ENCODE measurements around the gene NEB.

The NEB gene

DNA sequence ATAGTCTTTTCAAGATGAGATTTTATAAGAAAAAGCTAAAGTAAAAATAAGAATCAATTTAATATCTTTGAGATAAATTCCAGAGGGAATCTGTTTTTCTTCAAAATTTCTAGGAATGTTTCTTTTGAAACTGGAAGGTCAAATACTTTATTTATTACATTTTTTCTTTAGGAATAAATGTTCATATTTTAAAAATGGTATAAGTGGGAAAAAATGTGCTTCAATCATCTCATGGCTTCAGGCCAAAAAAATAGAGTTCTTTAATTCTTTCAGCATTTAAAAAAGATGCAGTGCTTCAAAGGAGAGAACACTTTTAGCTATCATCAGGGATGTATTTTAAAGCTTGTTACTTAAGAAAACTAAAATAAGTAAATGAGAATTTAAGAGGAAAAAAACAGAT, 110.6 kb downstream of the NEB start:
- Histone ChIP-seq H3K4me1 (peaks cover 4% of the 10 kb centered on the region), H3K4me2 (ENCODE audit: low read length) (no peak overlapping the region), H3K36me3 (ENCODE audit: control insufficient read depth, insufficient read depth, low read length) (no peaks in the 10 kb centered on the region), H2AFZ (no peak overlapping the region), H3K79me2 (no peaks in the 10 kb centered on the region), H3K4me3 (ENCODE audit: low read depth, low read length) (no peak overlapping the region), H3K9ac (no peak overlapping the region), H3K27me3 (ENCODE audit: control insufficient read depth, insufficient read depth, low read length) (no peaks in the 10 kb centered on the region), H3K9me3 (ENCODE audit: control insufficient read depth, low read length) (no peaks in the 10 kb centered on the region), H3K27ac (no peak overlapping the region)
- TF ChIP-seq, protein P1, sequence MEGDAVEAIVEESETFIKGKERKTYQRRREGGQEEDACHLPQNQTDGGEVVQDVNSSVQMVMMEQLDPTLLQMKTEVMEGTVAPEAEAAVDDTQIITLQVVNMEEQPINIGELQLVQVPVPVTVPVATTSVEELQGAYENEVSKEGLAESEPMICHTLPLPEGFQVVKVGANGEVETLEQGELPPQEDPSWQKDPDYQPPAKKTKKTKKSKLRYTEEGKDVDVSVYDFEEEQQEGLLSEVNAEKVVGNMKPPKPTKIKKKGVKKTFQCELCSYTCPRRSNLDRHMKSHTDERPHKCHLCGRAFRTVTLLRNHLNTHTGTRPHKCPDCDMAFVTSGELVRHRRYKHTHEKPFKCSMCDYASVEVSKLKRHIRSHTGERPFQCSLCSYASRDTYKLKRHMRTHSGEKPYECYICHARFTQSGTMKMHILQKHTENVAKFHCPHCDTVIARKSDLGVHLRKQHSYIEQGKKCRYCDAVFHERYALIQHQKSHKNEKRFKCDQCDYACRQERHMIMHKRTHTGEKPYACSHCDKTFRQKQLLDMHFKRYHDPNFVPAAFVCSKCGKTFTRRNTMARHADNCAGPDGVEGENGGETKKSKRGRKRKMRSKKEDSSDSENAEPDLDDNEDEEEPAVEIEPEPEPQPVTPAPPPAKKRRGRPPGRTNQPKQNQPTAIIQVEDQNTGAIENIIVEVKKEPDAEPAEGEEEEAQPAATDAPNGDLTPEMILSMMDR (IDR thresholded peaks at IDR 0.05): no peak

- Histone ChIP-seq H3K27ac (no peak overlapping the region), H3K79me2 (no peaks in the 10 kb centered on the region)
- TF ChIP-seq, protein P1 (IDR thresholded peaks at IDR 0.05): no peak
These were observed 113.5 kb downstream of the NEB start for GRCh38 chr2:151620761-151621160.

GRCh38 chr2:151619337-151619989, 114.8 kb downstream of the NEB start:
- TF ChIP-seq, protein P1 (IDR thresholded peaks at IDR 0.05): no peak
- Histone ChIP-seq H3K9ac (no peak overlapping the region), H3K36me3 (ENCODE audit: control insufficient read depth, insufficient read depth, low read length) (no peaks in the 10 kb centered on the region), H3K9me3 (ENCODE audit: control insufficient read depth, low read length) (no peaks in the 10 kb centered on the region), H3K4me1 (peaks cover 4% of the 10 kb centered on the region), H3K27me3 (ENCODE audit: control insufficient read depth, insufficient read depth, low read length) (no peaks in the 10 kb centered on the region), H2AFZ (peak overlapping the region; percentile 9), H3K79me2 (no peaks in the 10 kb centered on the region), H3K4me2 (ENCODE audit: low read length) (no peak overlapping the region), H3K27ac (no peak overlapping the region), H3K4me3 (ENCODE audit: low read depth, low read length) (no peak overlapping the region)

More at GRCh38 chr2:151620761-151621160, 113.5 kb downstream of the NEB start:
- no peak overlapping the region for H2AFZ ChIP-seq
- no peaks in the 10 kb centered on the region for H3K9me3 ChIP-seq (ENCODE audit: control insufficient read depth, low read length)
- H3K4me2 ChIP-seq (ENCODE audit: low read length): no peak overlapping the region
- H3K9ac ChIP-seq: no peak overlapping the region
- no peak overlapping the region for H3K4me3 ChIP-seq (ENCODE audit: low read depth, low read length)
- peaks cover 4% of the 10 kb centered on the region for H3K4me1 ChIP-seq
- no peaks in the 10 kb centered on the region for H3K27me3 ChIP-seq (ENCODE audit: control insufficient read depth, insufficient read depth, low read length)
- H3K36me3 ChIP-seq (ENCODE audit: control insufficient read depth, insufficient read depth, low read length): no peaks in the 10 kb centered on the region

DNA sequence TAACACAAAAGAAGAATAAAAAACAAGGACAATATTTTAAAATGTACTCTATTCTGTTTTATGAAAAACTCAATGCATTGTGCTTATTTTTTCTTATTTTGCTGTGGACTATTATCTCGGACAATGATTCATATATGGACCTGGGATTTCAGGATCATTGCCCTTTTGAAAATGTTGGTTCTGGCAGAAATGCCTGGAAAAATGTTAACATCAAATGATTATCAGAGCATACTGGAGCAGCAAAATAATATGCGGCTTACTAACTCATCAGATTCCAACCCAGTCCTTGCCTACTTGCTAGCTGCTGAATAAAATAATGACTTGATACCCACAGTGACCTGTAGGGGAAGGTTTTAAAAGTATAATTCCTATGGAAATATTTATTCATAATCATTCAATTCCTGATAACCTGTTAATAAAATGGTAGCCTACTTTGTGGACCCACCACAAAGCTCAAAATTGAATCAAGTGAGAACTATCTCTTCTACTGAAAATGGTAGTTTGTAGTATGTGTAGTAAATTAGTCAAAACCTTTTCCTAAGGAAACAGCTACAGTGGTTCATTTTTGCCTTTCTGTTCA, 117.4 kb downstream of the NEB start:
- Histone ChIP-seq H3K27ac (no peak overlapping the region), H3K9ac (no peak overlapping the region), H2AFZ (no peak overlapping the region), H3K27me3 (ENCODE audit: control insufficient read depth, insufficient read depth, low read length) (no peaks in the 10 kb centered on the region), H3K9me3 (ENCODE audit: control insufficient read depth, low read length) (no peaks in the 10 kb centered on the region), H3K4me3 (ENCODE audit: low read depth, low read length) (no peak overlapping the region), H3K4me2 (ENCODE audit: low read length) (no peak overlapping the region), H3K4me1 (peaks cover 4% of the 10 kb centered on the region), H3K79me2 (no peaks in the 10 kb centered on the region), H3K36me3 (ENCODE audit: control insufficient read depth, insufficient read depth, low read length) (no peaks in the 10 kb centered on the region)
- TF ChIP-seq, protein P1 (IDR thresholded peaks at IDR 0.05): no peak

Measured in parathyroid adenoma (tissue), 2 donors.